ENCODE results near the gene STIM2. TPM values are rescaled to one million over a fixed set of nuclear protein-coding genes. Genes with fewer than 3 reads are reported as not detected.
"Not testable (repeated sequence)": the region's sequence is repeated elsewhere in the genome, so short reads cannot be mapped to it uniquely, and the experiment has no call there.

Gene STIM2
- total RNA-seq, 1 donor from 2014 or later: 25.8 TPM

DNA sequence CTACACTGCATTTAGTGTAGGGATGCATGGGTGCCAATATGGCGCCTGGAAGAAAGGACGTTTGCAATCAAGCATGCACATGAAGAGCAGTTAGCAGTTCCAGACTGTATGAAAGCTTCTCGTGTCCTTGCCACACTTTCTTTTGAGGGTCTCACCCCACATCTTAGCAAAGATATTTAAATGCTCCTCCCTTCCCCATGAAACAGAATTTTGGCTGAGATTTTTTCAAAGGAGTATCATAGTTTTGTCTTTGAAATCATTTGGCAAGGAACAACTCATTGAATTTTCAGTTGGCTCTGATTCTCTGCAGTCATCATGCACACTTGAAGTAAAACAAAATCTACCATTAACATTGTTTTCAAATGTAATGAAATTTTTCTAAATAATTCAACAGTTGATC lies 39.6 kb upstream of the STIM2 start:
- H3K9ac ChIP-seq: no peak overlapping the region
- no peaks in the 10 kb centered on the region for H3K36me3 ChIP-seq
- H3K27ac ChIP-seq: no peak overlapping the region
- H3K27me3 ChIP-seq: no peaks in the 10 kb centered on the region
- peaks cover 13% of the 10 kb centered on the region for H3K9me3 Mint-ChIP-seq
- TF ChIP-seq EZH2phosphoT487 (IDR thresholded peaks at IDR 0.05) (no peak), CTCF (IDR thresholded peaks at IDR 0.05) (no peak), EZH2 (IDR thresholded peaks at IDR 0.05) (no peak)
- no peaks in the 10 kb centered on the region for H4K20me1 ChIP-seq (ENCODE audit: low read depth)
- H3F3A ChIP-seq (ENCODE audit: low read depth): no peaks in the 10 kb centered on the region
- no peak overlapping the region for H3K27ac Mint-ChIP-seq
- peaks cover 3% of the 10 kb centered on the region for H3K27me3 Mint-ChIP-seq (ENCODE audit: insufficient read depth, low read depth)
- no peaks in the 10 kb centered on the region for H3K79me2 ChIP-seq (ENCODE audit: low read depth)
- no peaks in the 10 kb centered on the region for H3K9me3 ChIP-seq (ENCODE audit: low read depth)
- H3K4me2 ChIP-seq: no peak overlapping the region
- H3K36me3 Mint-ChIP-seq: no peaks in the 10 kb centered on the region
- no peak overlapping the region for H2AFZ ChIP-seq (replicated peaks)
- H3K4me1 ChIP-seq: peaks cover 8% of the 10 kb centered on the region
- no peak overlapping the region for H3K4me3 Mint-ChIP-seq
- no peak for DNase-seq (ENCODE audit: low spot score)
- H3K4me1 Mint-ChIP-seq: peaks cover 13% of the 10 kb centered on the region
- H3K4me3 ChIP-seq: no peak overlapping the region

- Mint-ChIP-seq H3K27me3 (ENCODE audit: insufficient read depth, low read depth) (peaks cover 3% of the 10 kb centered on the region), H3K4me1 (peaks cover 10% of the 10 kb centered on the region), H3K36me3 (no peaks in the 10 kb centered on the region), H3K27ac (no peak overlapping the region), H3K4me3 (no peak overlapping the region), H3K9me3 (peaks cover 13% of the 10 kb centered on the region)
- H4K20me1 ChIP-seq (ENCODE audit: low read depth): no peaks in the 10 kb centered on the region
- H3K9me3 ChIP-seq (ENCODE audit: low read depth): no peaks in the 10 kb centered on the region
- H3K36me3 ChIP-seq: no peaks in the 10 kb centered on the region
- no peak overlapping the region for H2AFZ ChIP-seq (replicated peaks)
- no peak overlapping the region for H3K9ac ChIP-seq
- H3K27ac ChIP-seq: no peak overlapping the region
- H3K27me3 ChIP-seq: no peaks in the 10 kb centered on the region
- H3K4me3 ChIP-seq: no peak overlapping the region
- H3K4me1 ChIP-seq: peaks cover 6% of the 10 kb centered on the region
- TF ChIP-seq CTCF (IDR thresholded peaks at IDR 0.05) (no peak), EZH2 (IDR thresholded peaks at IDR 0.05) (no peak), EZH2phosphoT487 (IDR thresholded peaks at IDR 0.05) (no peak)
- H3K4me2 ChIP-seq: no peak overlapping the region
- DNase-seq (ENCODE audit: low spot score): no peak
- H3F3A ChIP-seq (ENCODE audit: low read depth): no peaks in the 10 kb centered on the region
- H3K79me2 ChIP-seq (ENCODE audit: low read depth): no peaks in the 10 kb centered on the region
Measured at GRCh38 chr4:26821677-26822503, 38.8 kb upstream of the STIM2 start.

DNA sequence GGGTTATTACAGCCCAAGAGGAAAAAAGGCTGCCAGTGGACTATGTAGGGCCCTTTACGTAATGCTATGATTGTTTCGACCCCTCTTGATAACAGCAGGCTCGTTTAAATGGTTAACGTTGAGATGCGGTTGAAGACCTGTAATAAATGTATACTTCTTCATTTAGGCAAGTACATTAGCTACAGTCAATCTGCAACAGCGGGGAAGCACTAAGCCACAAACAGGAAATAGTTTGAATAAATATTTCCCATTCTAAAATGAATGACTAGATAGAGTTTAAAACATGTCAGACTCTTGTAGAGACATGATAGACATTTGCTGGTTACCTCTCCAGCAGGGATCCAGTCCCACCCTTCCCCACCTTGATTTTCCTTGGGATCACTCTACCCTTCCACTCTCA lies 38.1 kb upstream of the STIM2 start:
- Mint-ChIP-seq H3K4me1 (peaks cover 10% of the 10 kb centered on the region), H3K4me3 (no peak overlapping the region), H3K27ac (no peak overlapping the region), H3K36me3 (no peaks in the 10 kb centered on the region), H3K27me3 (ENCODE audit: insufficient read depth, low read depth) (peaks cover 3% of the 10 kb centered on the region), H3K9me3 (peaks cover 13% of the 10 kb centered on the region)
- H3K79me2 ChIP-seq (ENCODE audit: low read depth): no peaks in the 10 kb centered on the region
- DNase-seq (ENCODE audit: low spot score): no peak
- H3F3A ChIP-seq (ENCODE audit: low read depth): no peaks in the 10 kb centered on the region
- no peaks in the 10 kb centered on the region for H3K27me3 ChIP-seq
- no peaks in the 10 kb centered on the region for H4K20me1 ChIP-seq (ENCODE audit: low read depth)
- H3K9ac ChIP-seq: no peak overlapping the region
- H3K4me3 ChIP-seq: no peak overlapping the region
- H3K9me3 ChIP-seq (ENCODE audit: low read depth): no peaks in the 10 kb centered on the region
- no peak overlapping the region for H2AFZ ChIP-seq (replicated peaks)
- no peaks in the 10 kb centered on the region for H3K36me3 ChIP-seq
- no peak overlapping the region for H3K4me2 ChIP-seq
- H3K4me1 ChIP-seq: peaks cover 6% of the 10 kb centered on the region
- H3K27ac ChIP-seq: no peak overlapping the region
- TF ChIP-seq CTCF (IDR thresholded peaks at IDR 0.05) (no peak), EZH2 (IDR thresholded peaks at IDR 0.05) (no peak), EZH2phosphoT487 (IDR thresholded peaks at IDR 0.05) (no peak)

DNA sequence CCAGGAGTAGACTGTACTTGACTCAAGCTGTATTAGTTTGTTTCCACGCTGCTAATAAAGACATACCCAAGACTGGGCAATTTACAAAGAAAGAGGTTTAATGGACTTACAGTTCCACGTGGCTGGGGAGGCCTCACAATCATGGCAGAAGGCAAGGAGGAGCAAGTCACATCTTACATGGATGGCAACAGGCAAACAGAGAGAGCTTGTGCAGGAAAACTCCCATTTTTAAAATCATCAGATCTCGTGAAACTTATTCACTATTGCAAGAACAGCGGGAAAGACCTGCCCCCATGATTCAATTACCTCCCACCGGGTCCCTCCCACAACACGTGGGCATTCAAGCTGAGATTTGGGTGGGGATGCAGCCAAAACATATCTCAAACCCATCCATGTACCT lies 37.7 kb upstream of the STIM2 start:
- Mint-ChIP-seq H3K9me3 (peaks cover 13% of the 10 kb centered on the region), H3K4me1 (peaks cover 10% of the 10 kb centered on the region)
- H3K27ac Mint-ChIP-seq; H3K79me2 ChIP-seq (ENCODE audit: low read depth); H3K36me3 ChIP-seq; H3K27ac ChIP-seq; H3K9ac ChIP-seq; H4K20me1 ChIP-seq (ENCODE audit: low read depth); H3K4me3 ChIP-seq; H2AFZ ChIP-seq (replicated peaks); H3K9me3 ChIP-seq (ENCODE audit: low read depth); DNase-seq (ENCODE audit: low spot score); H3K4me3 Mint-ChIP-seq; H3K27me3 Mint-ChIP-seq (ENCODE audit: insufficient read depth, low read depth); H3K4me1 ChIP-seq; H3K27me3 ChIP-seq; H3K36me3 Mint-ChIP-seq; H3F3A ChIP-seq (ENCODE audit: low read depth); H3K4me2 ChIP-seq: not testable (repeated sequence)

Measured in neural progenitor cell (in vitro differentiated cells).